ENCODE measurements around the gene MAPK8. TPM values are rescaled to one million over a fixed set of nuclear protein-coding genes. Genes with fewer than 3 reads are reported as not detected.

MAPK8 gene
- total RNA-seq, 1 experiment from 2014 or later: 67.5 TPM

DNA sequence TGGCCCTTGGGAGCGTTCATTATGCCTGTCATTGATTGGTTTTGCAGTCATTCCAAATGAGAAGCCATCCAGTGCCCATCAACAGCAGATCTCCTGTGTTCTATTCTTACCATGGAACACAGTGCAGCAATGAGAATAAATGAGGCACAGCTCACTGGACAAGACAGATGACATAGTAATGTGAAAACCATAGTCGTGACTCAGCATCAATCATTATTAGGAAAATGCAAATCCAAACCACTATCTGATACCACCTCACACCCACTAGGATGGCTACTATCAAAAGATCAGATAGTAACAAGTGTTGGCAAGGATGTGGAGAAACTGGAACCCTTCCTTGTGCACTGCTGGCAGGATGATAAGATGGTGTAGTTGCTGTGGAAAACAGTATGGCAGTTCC, 153.7 kb downstream of the MAPK8 start:
- Histone ChIP-seq H3K36me3 (ENCODE audit: low read depth) (no peaks in the 10 kb centered on the region), H3K79me2 (ENCODE audit: low read depth) (no peaks in the 10 kb centered on the region), H2AFZ (no peak overlapping the region), H3K4me1 (replicated peaks; ENCODE audit: insufficient read depth) (no peaks in the 10 kb centered on the region), H3K4me3 (no peak overlapping the region), H3F3A (ENCODE audit: insufficient read depth, low read depth) (no peaks in the 10 kb centered on the region), H3K9me3 (ENCODE audit: insufficient read depth, low read depth) (no peaks in the 10 kb centered on the region), H4K20me1 (ENCODE audit: insufficient read depth) (no peaks in the 10 kb centered on the region), H3K27me3 (ENCODE audit: insufficient read depth, low read depth) (no peaks in the 10 kb centered on the region), H3K27ac (no peak overlapping the region), H3K4me2 (no peak overlapping the region), H3K9me2 (ENCODE audit: insufficient read depth) (no peaks in the 10 kb centered on the region)
- no peak for DNase-seq
- BruUV-seq (replicated peaks): no TSS peak
- TF ChIP-seq, protein P1, sequence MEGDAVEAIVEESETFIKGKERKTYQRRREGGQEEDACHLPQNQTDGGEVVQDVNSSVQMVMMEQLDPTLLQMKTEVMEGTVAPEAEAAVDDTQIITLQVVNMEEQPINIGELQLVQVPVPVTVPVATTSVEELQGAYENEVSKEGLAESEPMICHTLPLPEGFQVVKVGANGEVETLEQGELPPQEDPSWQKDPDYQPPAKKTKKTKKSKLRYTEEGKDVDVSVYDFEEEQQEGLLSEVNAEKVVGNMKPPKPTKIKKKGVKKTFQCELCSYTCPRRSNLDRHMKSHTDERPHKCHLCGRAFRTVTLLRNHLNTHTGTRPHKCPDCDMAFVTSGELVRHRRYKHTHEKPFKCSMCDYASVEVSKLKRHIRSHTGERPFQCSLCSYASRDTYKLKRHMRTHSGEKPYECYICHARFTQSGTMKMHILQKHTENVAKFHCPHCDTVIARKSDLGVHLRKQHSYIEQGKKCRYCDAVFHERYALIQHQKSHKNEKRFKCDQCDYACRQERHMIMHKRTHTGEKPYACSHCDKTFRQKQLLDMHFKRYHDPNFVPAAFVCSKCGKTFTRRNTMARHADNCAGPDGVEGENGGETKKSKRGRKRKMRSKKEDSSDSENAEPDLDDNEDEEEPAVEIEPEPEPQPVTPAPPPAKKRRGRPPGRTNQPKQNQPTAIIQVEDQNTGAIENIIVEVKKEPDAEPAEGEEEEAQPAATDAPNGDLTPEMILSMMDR (conservative IDR thresholded peaks at IDR 0.05): no peak
- no peak for TF ChIP-seq EZH2 (IDR thresholded peaks at IDR 0.05; ENCODE audit: low read depth)
- intact Hi-C loops (cut with micrococcal nuclease; ENCODE audit: unreplicated experiment): no loop called here
- ChIA-PET CTCF (no interaction called here), POLR2A (ENCODE audit: unreplicated experiment) (no interaction called here)

DNA sequence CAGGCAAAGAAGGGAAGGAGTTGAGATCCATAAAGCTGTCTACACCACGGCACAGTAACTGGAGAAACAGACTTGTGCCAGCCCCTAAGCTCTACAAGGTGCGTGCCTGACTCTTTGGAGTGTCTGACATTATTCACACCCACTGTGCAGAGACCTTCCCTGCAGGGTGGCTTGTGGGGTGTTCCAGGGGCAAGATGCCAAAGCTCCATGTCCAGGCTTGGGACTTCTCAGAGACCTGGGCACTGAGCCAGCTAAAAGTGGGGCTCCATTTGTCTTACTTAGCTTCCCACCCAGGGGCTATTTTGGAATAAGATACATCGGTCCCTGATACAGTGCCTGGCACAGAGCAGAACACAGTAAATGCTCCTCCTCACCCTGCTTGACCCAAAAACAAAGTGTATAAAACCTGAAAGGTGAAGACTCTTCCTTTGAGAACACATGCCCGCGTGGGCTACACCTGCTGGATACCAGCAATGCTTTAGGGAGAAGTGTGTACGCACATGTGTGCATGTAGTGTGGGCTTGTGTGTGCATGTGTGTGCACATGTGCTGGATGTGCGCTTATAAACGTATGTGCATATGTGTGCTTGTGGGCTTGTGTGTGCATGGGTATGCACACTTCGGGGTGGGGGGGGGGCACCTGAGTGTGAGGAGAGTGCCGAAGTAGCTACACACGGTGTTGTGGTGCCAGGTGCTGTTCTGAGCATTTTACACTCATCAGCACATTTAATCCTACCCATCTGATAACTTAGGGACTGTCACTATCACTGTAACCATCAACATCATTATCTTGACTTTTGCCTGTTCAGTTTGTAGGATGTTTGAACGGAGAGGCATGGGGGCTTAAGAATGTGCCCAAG, 155.4 kb downstream of the MAPK8 start:
- no peak for DNase-seq
- Histone ChIP-seq H3K4me2 (no peak overlapping the region), H3K9me2 (ENCODE audit: insufficient read depth) (no peaks in the 10 kb centered on the region), H3F3A (ENCODE audit: insufficient read depth, low read depth) (no peaks in the 10 kb centered on the region), H3K9me3 (ENCODE audit: insufficient read depth, low read depth) (no peaks in the 10 kb centered on the region), H3K27ac (no peak overlapping the region), H3K4me1 (replicated peaks; ENCODE audit: insufficient read depth) (no peaks in the 10 kb centered on the region), H3K36me3 (ENCODE audit: low read depth) (no peaks in the 10 kb centered on the region), H3K27me3 (ENCODE audit: insufficient read depth, low read depth) (no peaks in the 10 kb centered on the region), H3K79me2 (ENCODE audit: low read depth) (no peaks in the 10 kb centered on the region), H3K4me3 (no peak overlapping the region), H2AFZ (no peak overlapping the region), H4K20me1 (ENCODE audit: insufficient read depth) (no peaks in the 10 kb centered on the region)
- CTCF ChIA-PET: no interaction called here
- BruUV-seq (replicated peaks): no TSS peak
- intact Hi-C loops (cut with micrococcal nuclease; ENCODE audit: unreplicated experiment): no loop called here
- POLR2A ChIA-PET (ENCODE audit: unreplicated experiment): no interaction called here
- TF ChIP-seq, protein P1 (conservative IDR thresholded peaks at IDR 0.05): no peak
- TF ChIP-seq EZH2 (IDR thresholded peaks at IDR 0.05; ENCODE audit: low read depth): no peak

DNA sequence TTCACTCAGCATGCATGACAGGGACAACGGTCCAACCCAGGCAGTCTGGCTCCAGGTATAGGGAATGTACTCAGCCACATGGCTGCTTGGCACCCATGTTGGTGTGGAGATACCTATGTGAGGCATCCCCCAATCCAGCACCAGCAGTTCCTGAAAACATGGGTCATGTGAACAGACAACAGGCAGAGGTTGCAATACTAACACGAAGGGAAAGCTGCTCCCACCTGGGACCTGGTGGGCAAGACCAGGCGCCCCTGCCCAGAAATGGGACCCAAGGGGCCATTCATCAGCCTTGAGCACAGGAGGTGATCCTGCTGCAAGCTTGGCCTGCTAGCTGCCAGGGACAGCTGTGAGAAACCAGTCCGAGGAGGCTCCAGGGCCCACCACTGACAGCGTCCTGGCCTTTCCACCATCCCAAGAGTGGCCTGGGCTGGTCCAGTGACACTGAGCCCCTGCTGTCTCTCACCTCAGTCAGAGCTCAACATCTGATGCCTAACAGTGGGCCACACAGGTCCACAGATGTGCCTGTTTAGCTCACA, 156.1 kb downstream of the MAPK8 start:
- no TSS peak for BruUV-seq (replicated peaks)
- intact Hi-C loops (cut with micrococcal nuclease; ENCODE audit: unreplicated experiment): no loop called here
- CTCF ChIA-PET: no interaction called here

More for the DNA sequence above, 156.1 kb downstream of the MAPK8 start:
- H3K27me3 ChIP-seq (ENCODE audit: insufficient read depth, low read depth): no peaks in the 10 kb centered on the region
- H3K79me2 ChIP-seq (ENCODE audit: low read depth): no peaks in the 10 kb centered on the region
- no peaks in the 10 kb centered on the region for H3K9me3 ChIP-seq (ENCODE audit: insufficient read depth, low read depth)
- TF ChIP-seq EZH2 (IDR thresholded peaks at IDR 0.05; ENCODE audit: low read depth): no peak
- TF ChIP-seq, protein P1 (conservative IDR thresholded peaks at IDR 0.05): no peak
- no peak overlapping the region for H3K4me3 ChIP-seq
- H3K27ac ChIP-seq: no peak overlapping the region
- DNase-seq: no peak
- POLR2A ChIA-PET (ENCODE audit: unreplicated experiment): no interaction called here
- no peak overlapping the region for H3K4me2 ChIP-seq
- no peak overlapping the region for H2AFZ ChIP-seq
- no peaks in the 10 kb centered on the region for H3F3A ChIP-seq (ENCODE audit: insufficient read depth, low read depth)
- no peaks in the 10 kb centered on the region for H3K36me3 ChIP-seq (ENCODE audit: low read depth)
- H4K20me1 ChIP-seq (ENCODE audit: insufficient read depth): no peaks in the 10 kb centered on the region
- H3K9me2 ChIP-seq (ENCODE audit: insufficient read depth): no peaks in the 10 kb centered on the region
- no peaks in the 10 kb centered on the region for H3K4me1 ChIP-seq (replicated peaks; ENCODE audit: insufficient read depth)

All from PC-9 (cell line).